ENCODE measurements around the gene CACNA1S.

The CACNA1S gene

GRCh38 chr1:201007481-201007880, 104.7 kb downstream of the CACNA1S start:
- no peak overlapping the region for H2BK5ac ChIP-seq (ENCODE audit: low read length)
- H3K79me1 ChIP-seq (ENCODE audit: low read depth, low read length): peaks cover 5% of the 10 kb centered on the region
- no peak overlapping the region for H3K27ac ChIP-seq (replicated peaks; ENCODE audit: low read length)
- H3K4ac ChIP-seq (ENCODE audit: low read length): no peak overlapping the region
- peaks cover 0 to 2% of the 10 kb centered on the region in 2 donors for H3K9me3 ChIP-seq (replicated peaks in 1 of 2; ENCODE audit: control insufficient read depth in 2 of 2, insufficient read depth in 1 of 2, low read depth in 1 of 2, low read length in 2 of 2)
- no peak overlapping the region for H2BK120ac ChIP-seq (ENCODE audit: low read depth, low read length)
- H4K8ac ChIP-seq (ENCODE audit: low read depth, low read length): no peak overlapping the region
- H3K36me3 ChIP-seq (replicated peaks in 1 of 2; ENCODE audit: control insufficient read depth in 2 of 2, insufficient read depth in 2 of 2, low read length in 2 of 2): peaks cover 6 to 36% of the 10 kb centered on the region in 2 donors
- no peak overlapping the region for H3K18ac ChIP-seq (ENCODE audit: low read length)
- no CpG with 5 or more reads among the region's 5 CpGs for WGBS, 2 donors (ENCODE audit: extremely low coverage in 2 of 2, insufficient read length in 2 of 2, insufficient replicate concordance in 1 of 2)
- H2AK5ac ChIP-seq (ENCODE audit: low read depth, low read length): no peak overlapping the region
- peaks cover 22 to 29% of the 10 kb centered on the region in 2 donors for H3K4me1 ChIP-seq (ENCODE audit: control insufficient read depth in 2 of 2, insufficient read depth in 1 of 2, low read depth in 1 of 2, low read length in 2 of 2)
- H3K27me3 ChIP-seq (ENCODE audit: control insufficient read depth in 3 of 3, insufficient read depth in 3 of 3, low read depth in 1 of 3, low read length in 3 of 3): no peaks in the 10 kb centered on the region
- H3K4me2 ChIP-seq (ENCODE audit: insufficient read depth, low read length, poor library complexity, severe bottlenecking): no peak overlapping the region
- H3K4me3 ChIP-seq (ENCODE audit: low read length in 2 of 2): peak overlapping the region in 1 of 2 donors; percentile 13
- no peak overlapping the region for H2BK15ac ChIP-seq (ENCODE audit: low read length)
- no peak overlapping the region for H2AFZ ChIP-seq (ENCODE audit: low read length)
- no peak overlapping the region for H3K14ac ChIP-seq (ENCODE audit: low read length)
- no peak overlapping the region for H4K91ac ChIP-seq (ENCODE audit: low read depth, low read length, poor library complexity)
- H3K9ac ChIP-seq (ENCODE audit: low read depth, low read length, poor library complexity): peak overlapping the region; percentile 2
- DNase-seq (ENCODE audit: low spot score): no peak
- H2BK12ac ChIP-seq (ENCODE audit: low read length): peak overlapping the region; percentile 80
- peak overlapping the region; percentile 62 for H3K23ac ChIP-seq (ENCODE audit: low read depth, low read length, poor library complexity)

- Histone ChIP-seq H3K4me2 (ENCODE audit: insufficient read depth, low read length, poor library complexity, severe bottlenecking) (no peak overlapping the region), H4K8ac (ENCODE audit: low read depth, low read length) (no peak overlapping the region), H3K9me3 (replicated peaks in 1 of 2; ENCODE audit: control insufficient read depth in 2 of 2, insufficient read depth in 1 of 2, low read depth in 1 of 2, low read length in 2 of 2) (peaks cover 0 to 2% of the 10 kb centered on the region in 2 donors), H2BK12ac (ENCODE audit: low read length) (no peak overlapping the region), H3K4me1 (ENCODE audit: control insufficient read depth in 2 of 2, insufficient read depth in 1 of 2, low read depth in 1 of 2, low read length in 2 of 2) (peaks cover 22 to 29% of the 10 kb centered on the region in 2 donors), H3K14ac (ENCODE audit: low read length) (no peak overlapping the region), H3K23ac (ENCODE audit: low read depth, low read length, poor library complexity) (peak overlapping the region; percentile 34), H3K9ac (ENCODE audit: low read depth, low read length, poor library complexity) (no peak overlapping the region), H2AK5ac (ENCODE audit: low read depth, low read length) (no peak overlapping the region), H3K4me3 (ENCODE audit: low read length in 2 of 2) (no peak overlapping the region), H3K4ac (ENCODE audit: low read length) (no peak overlapping the region), H3K18ac (ENCODE audit: low read length) (no peak overlapping the region), H2BK5ac (ENCODE audit: low read length) (no peak overlapping the region), H3K27ac (replicated peaks; ENCODE audit: low read length) (no peak overlapping the region), H3K27me3 (ENCODE audit: control insufficient read depth in 3 of 3, insufficient read depth in 3 of 3, low read depth in 1 of 3, low read length in 3 of 3) (no peaks in the 10 kb centered on the region), H4K91ac (ENCODE audit: low read depth, low read length, poor library complexity) (no peak overlapping the region), H2BK15ac (ENCODE audit: low read length) (no peak overlapping the region), H2BK120ac (ENCODE audit: low read depth, low read length) (no peak overlapping the region), H3K36me3 (replicated peaks in 1 of 2; ENCODE audit: control insufficient read depth in 2 of 2, insufficient read depth in 2 of 2, low read length in 2 of 2) (peaks cover 6 to 43% of the 10 kb centered on the region in 2 donors), H2AFZ (ENCODE audit: low read length) (no peak overlapping the region), H3K79me1 (ENCODE audit: low read depth, low read length) (peaks cover 7% of the 10 kb centered on the region)
- no CpG with 5 or more reads among the region's 2 CpGs for WGBS, 2 donors (ENCODE audit: extremely low coverage in 2 of 2, insufficient read length in 2 of 2, insufficient replicate concordance in 1 of 2)
- no peak for DNase-seq (ENCODE audit: low spot score)
Measured at GRCh38 chr1:201006450-201006849, 105.8 kb downstream of the CACNA1S start.

GRCh38 chr1:201004732-201005131, 107.5 kb downstream of the CACNA1S start:
- H3K4me2 ChIP-seq (ENCODE audit: insufficient read depth, low read length, poor library complexity, severe bottlenecking): no peak overlapping the region
- no peak overlapping the region for H3K14ac ChIP-seq (ENCODE audit: low read length)
- H2BK5ac ChIP-seq (ENCODE audit: low read length): no peak overlapping the region
- no peak overlapping the region for H3K4ac ChIP-seq (ENCODE audit: low read length)
- H3K27me3 ChIP-seq (ENCODE audit: control insufficient read depth in 3 of 3, insufficient read depth in 3 of 3, low read depth in 1 of 3, low read length in 3 of 3): no peaks in the 10 kb centered on the region
- WGBS, 2 donors (ENCODE audit: extremely low coverage in 2 of 2, insufficient read length in 2 of 2, insufficient replicate concordance in 1 of 2): no CpG with 5 or more reads among the region's 14 CpGs
- H4K8ac ChIP-seq (ENCODE audit: low read depth, low read length): no peak overlapping the region
- peaks cover 10 to 14% of the 10 kb centered on the region in 2 donors for H3K4me1 ChIP-seq (ENCODE audit: control insufficient read depth in 2 of 2, insufficient read depth in 1 of 2, low read depth in 1 of 2, low read length in 2 of 2)
- no peak overlapping the region for H3K18ac ChIP-seq (ENCODE audit: low read length)
- H2BK12ac ChIP-seq (ENCODE audit: low read length): no peak overlapping the region
- H2AFZ ChIP-seq (ENCODE audit: low read length): no peak overlapping the region
- H3K36me3 ChIP-seq (replicated peaks in 1 of 2; ENCODE audit: control insufficient read depth in 2 of 2, insufficient read depth in 2 of 2, low read length in 2 of 2): peaks cover 8 to 51% of the 10 kb centered on the region in 2 donors
- no peak overlapping the region for H2BK120ac ChIP-seq (ENCODE audit: low read depth, low read length)
- H4K91ac ChIP-seq (ENCODE audit: low read depth, low read length, poor library complexity): no peak overlapping the region
- H3K9me3 ChIP-seq (replicated peaks in 1 of 2; ENCODE audit: control insufficient read depth in 2 of 2, insufficient read depth in 1 of 2, low read depth in 1 of 2, low read length in 2 of 2): peaks cover 0 to 2% of the 10 kb centered on the region in 2 donors
- H2AK5ac ChIP-seq (ENCODE audit: low read depth, low read length): no peak overlapping the region
- H3K9ac ChIP-seq (ENCODE audit: low read depth, low read length, poor library complexity): no peak overlapping the region
- no peak overlapping the region for H3K23ac ChIP-seq (ENCODE audit: low read depth, low read length, poor library complexity)
- DNase-seq (ENCODE audit: low spot score): no peak
- H3K79me1 ChIP-seq (ENCODE audit: low read depth, low read length): peaks cover 7% of the 10 kb centered on the region
- H3K27ac ChIP-seq (replicated peaks; ENCODE audit: low read length): no peak overlapping the region
- no peak overlapping the region for H3K4me3 ChIP-seq (ENCODE audit: low read length in 2 of 2)
- H2BK15ac ChIP-seq (ENCODE audit: low read length): no peak overlapping the region

- H2BK5ac ChIP-seq (ENCODE audit: low read length): no peak overlapping the region
- H2AK5ac ChIP-seq (ENCODE audit: low read depth, low read length): no peak overlapping the region
- H3K36me3 ChIP-seq (replicated peaks in 1 of 2; ENCODE audit: control insufficient read depth in 2 of 2, insufficient read depth in 2 of 2, low read length in 2 of 2): peaks cover 8 to 55% of the 10 kb centered on the region in 2 donors
- H3K4me2 ChIP-seq (ENCODE audit: insufficient read depth, low read length, poor library complexity, severe bottlenecking): no peak overlapping the region
- no peak overlapping the region for H3K14ac ChIP-seq (ENCODE audit: low read length)
- H3K23ac ChIP-seq (ENCODE audit: low read depth, low read length, poor library complexity): no peak overlapping the region
- no peak overlapping the region for H3K4me3 ChIP-seq (ENCODE audit: low read length in 2 of 2)
- no CpG with 5 or more reads among the region's 6 CpGs for WGBS, 2 donors (ENCODE audit: extremely low coverage in 2 of 2, insufficient read length in 2 of 2, insufficient replicate concordance in 1 of 2)
- no peak overlapping the region for H3K4ac ChIP-seq (ENCODE audit: low read length)
- H3K27ac ChIP-seq (replicated peaks; ENCODE audit: low read length): no peak overlapping the region
- peaks cover 8 to 9% of the 10 kb centered on the region in 2 donors for H3K4me1 ChIP-seq (ENCODE audit: control insufficient read depth in 2 of 2, insufficient read depth in 1 of 2, low read depth in 1 of 2, low read length in 2 of 2)
- no peak overlapping the region for H3K9ac ChIP-seq (ENCODE audit: low read depth, low read length, poor library complexity)
- no peak overlapping the region for H2BK12ac ChIP-seq (ENCODE audit: low read length)
- H2AFZ ChIP-seq (ENCODE audit: low read length): no peak overlapping the region
- no peak overlapping the region for H2BK120ac ChIP-seq (ENCODE audit: low read depth, low read length)
- H3K9me3 ChIP-seq (replicated peaks in 1 of 2; ENCODE audit: control insufficient read depth in 2 of 2, insufficient read depth in 1 of 2, low read depth in 1 of 2, low read length in 2 of 2): peaks cover 0 to 2% of the 10 kb centered on the region in 2 donors
- H4K91ac ChIP-seq (ENCODE audit: low read depth, low read length, poor library complexity): no peak overlapping the region
- H3K18ac ChIP-seq (ENCODE audit: low read length): no peak overlapping the region
- H3K79me1 ChIP-seq (ENCODE audit: low read depth, low read length): peaks cover 7% of the 10 kb centered on the region
- peak overlapping the region; percentile 52 for H4K8ac ChIP-seq (ENCODE audit: low read depth, low read length)
- H3K27me3 ChIP-seq (ENCODE audit: control insufficient read depth in 3 of 3, insufficient read depth in 3 of 3, low read depth in 1 of 3, low read length in 3 of 3): no peaks in the 10 kb centered on the region
- DNase-seq (ENCODE audit: low spot score): no peak
- no peak overlapping the region for H2BK15ac ChIP-seq (ENCODE audit: low read length)
Measured at GRCh38 chr1:201004154-201004553, 108.1 kb downstream of the CACNA1S start.

All from neuronal stem cell (in vitro differentiated cells).